NCI-H82 treated with DMSO at 0.1 percent for 48 hours (cell line): ENCODE data around the gene CDCP2.
"Not testable (repeated sequence)": the region's sequence is repeated elsewhere in the genome, so short reads cannot be mapped to it uniquely, and the experiment has no call there.

Experiments
- DNase-seq: peaks from one replicate; lab custom pipeline; 2025; ENCODE audit not compliant: unreplicated experiment; lab: John Stamatoyannopoulos, UW

Gene CDCP2

DNA sequence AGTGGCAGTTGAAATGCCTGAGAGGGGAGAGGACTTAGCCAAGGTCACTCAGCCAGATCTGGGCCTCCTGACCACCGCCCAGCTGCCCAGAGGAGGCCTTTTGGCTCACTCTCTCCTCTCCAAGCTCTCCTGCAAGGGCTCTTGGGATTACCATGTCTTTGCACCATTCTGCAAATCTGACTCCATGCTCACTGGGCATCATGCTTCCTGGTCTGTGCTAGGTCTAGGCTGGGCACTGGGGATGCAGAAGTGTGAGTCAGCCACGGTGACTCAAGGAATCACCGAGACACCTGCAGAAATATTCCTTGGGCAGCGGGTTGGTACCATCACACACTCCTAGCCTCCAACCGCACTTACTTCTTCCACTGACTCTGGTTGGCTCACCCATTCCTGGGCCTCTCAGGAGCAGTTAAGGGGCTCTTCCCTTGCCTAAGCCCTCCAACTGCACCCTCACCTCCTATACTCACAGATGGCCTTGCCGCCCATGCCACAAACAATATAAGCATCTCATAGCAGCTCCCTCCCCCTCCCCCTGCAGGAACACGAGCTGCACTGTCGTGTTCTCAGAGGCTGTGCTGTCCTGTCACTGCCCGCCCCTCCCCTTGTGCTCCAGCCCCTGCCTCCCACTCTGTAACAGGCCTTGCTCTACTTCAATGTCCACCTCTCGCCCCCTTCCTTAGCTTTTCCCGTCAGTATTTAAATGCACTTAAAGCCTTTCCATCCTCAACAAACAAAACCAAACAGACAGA is 34.8 kb downstream of the CDCP2 start:
- DNase-seq = peak; percentile 34

DNA sequence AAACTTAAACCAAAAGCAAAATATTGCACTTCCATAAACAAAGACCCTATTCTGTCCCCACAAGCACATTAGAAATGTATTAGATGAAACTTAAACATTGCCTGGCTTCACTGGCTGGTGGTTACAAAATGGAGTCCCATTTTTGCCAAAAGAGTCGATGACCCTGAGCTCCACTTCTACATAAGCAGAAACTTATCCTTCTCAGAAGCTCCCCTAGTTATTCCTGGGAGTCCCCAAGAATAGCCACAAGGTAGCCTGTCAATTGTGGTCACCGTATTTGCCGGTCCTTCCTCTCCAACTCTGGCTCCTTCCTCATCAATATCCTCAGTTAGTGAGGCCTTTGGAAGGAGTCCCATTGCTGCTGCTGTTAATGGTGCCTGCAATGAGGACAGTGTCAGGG is 37.3 kb downstream of the CDCP2 start:
- DNase-seq = no peak

DNA sequence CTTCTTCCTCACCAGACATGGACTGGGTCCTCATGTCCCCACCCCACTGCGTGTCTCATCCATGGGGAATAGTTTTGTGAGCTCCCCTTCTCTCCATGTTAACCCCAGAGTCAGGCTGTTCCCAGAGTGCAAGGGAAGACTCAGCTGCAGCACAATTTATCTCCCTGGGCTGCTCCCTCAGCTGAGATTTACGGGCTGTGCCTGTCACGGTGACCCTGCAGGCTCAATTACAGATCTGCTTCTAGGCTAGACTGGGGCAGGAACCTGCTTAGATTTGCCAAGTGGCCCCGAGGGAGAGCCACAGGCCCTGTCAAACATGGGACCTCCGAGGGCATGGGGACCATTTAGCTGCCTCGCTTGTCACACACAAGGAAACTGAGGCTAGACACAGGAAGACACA is 37.8 kb downstream of the CDCP2 start:
- no peak for DNase-seq

DNA sequence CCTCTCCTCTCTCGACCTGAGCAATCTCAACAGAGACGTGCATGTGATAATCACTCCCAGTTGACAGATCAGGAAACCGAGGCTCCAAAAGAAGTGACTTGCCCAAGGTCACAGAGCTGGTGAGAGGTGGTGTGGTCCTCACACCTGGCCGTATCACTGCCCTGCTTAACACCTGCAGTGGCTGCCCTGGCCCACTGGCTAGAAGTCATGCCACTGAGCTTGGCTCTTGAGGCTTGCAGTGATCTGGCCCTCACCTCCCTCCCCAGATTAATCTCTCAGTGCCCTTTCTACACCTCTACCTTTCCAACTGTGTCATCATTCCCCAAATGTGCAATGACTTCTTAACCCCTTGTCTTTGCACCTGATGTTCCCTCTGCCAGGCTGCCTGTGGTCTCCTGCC is 38.8 kb downstream of the CDCP2 start:
- DNase-seq = no peak

DNA sequence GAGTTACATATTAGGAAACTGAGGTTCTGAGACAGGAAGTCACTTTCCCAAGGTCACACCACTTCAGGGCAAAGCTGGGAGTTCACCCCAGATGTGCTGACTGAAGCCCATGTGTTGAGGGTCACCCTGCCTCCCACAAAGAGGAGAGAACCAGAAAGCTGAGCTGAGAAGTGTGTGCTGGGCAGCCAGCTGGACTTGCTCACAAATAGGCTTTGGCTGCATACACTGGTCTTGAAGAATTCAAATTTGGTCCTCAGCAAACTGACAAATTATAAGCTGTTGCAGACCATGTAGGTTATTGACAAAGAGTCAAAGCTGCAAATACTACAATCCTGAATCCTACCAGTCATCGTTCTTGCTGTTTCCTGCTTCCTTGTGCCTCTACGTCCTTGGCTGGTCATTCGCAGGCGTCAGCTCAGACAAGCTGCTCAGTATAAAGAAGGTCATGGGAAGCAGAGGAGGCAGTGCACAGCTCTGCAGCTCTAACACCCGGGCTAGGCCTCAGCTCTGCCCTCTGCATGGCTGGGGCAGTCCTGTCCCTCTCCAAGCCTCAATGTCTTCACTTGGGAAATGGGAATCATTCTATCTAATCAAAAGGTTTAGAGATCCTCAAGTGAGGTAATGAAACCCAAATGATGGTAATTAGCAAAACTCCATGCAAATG is 40.0 kb downstream of the CDCP2 start:
- DNase-seq = no peak

DNA sequence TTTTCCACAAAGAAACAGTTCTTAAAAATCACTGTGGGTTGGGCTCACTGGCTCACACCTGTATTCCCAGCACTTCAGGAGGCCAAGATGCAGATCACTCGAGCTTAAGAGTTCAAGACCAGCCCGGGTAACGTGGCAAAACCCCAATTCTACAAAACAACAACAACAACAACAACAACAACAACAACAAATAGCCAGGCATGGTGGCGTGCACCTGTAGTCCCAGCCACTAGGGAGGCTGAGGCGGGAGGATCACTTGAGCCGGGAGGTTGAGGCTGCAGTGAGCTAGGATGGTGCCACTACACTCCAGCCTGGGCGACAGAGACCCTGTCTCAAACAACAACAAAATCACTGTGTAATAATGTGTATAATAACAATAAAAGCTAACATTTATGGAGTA is 40.8 kb downstream of the CDCP2 start:
- DNase-seq = no peak

DNA sequence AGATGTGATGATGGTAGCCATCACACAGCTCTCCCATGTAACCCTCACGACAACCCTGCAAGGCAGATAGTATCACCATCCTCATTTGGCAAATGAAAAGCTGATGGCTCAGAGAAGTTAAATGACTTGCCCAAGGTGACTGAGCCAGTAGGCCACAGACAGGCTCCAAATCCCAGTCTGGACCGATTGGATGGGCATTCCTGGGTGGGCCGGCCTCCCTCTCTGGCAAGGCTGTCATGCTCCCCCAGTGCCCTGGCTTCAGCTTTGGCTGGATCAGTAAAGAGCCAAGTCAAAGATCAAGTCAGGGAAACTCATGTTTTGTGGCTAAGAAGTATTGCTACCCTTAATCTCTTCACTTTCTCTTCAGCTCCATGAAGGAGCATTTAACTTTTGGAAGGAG is 41.2 kb downstream of the CDCP2 start:
- no peak for DNase-seq

DNA sequence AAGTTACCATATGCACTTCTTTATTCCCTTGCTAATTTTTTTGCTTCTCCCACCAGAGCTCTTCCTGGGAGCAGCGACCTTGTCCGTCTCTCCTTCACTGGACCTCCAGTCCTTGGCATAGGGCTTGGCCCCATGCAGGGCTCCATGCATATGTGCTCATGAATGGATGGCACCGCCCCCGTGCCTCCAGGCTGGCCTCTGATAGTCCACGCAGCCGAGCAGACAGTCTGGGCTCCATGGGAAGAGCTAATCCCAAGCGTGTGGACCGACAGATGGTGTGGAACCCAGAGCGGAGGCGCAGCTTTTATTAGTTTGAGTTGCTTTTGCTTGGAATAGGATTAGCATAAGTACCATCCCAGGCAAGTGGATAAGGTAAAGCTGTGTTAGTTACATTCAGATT is 41.8 kb downstream of the CDCP2 start:
- DNase-seq = peak; percentile 99

DNA sequence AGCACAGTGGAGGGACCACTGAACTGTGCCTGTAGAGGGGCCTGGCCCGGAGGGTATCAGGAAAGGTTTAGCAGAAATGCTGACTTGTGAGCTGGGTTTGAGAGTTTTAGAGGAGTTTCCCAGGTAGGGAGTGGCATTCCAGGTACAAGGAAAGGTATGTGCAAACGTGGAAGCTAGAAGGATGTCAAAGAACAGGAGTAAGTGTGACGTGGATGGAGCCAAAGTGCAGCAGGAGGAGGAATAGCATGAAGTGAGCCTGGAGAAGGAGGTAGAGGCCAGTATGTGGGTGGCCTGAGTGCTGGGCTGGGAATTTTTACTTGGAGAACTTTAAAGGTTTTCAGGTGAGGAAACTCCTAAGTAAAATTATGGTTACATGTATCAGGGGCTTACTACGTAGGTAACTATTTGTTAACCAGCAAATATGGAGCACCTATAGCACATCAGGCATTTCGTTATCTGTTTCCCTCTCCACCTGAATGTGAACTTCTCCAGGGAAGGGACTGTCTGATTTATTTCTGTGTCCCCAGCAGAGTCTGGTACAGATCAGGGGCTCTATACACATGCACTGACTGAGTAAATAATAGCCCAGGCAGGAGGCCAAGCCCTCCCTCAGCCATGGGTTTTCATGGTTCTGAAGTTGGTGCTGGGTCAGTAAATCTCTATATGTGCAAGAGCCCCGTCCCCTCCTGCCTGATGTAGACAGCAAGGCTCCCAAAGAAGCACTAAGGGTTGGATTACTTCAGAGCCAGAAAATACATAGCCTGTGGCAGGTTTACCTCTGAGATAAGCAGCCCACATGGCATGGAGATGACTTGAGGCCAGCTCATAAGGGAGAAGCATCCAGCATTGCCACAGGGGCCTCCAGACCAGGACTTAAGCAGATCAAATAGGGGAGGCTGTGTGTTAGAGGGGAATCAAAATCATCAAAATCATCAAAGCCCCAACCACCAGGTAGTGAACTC is 43.4 kb downstream of the CDCP2 start:
- DNase-seq = no peak

DNA sequence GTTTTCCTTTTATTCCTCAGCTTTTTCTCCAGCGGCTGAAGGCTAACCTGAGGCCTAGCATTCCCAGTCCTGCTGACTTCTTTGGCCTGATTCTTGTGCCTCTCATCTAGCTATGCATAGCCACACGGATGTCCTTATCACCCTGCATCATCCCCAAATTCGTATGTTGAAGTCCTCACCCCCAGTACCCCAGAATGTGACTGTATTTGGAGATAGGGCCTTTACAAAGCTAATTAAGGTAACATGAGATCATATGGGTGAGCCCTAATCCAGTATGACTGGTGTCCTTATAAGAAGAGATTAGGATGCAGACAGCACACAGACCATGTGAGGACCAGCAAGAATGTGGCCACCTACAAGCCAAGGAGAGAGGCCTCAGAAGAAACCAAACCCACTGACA is 44.6 kb downstream of the CDCP2 start:
- DNase-seq = peak; percentile 80

DNA sequence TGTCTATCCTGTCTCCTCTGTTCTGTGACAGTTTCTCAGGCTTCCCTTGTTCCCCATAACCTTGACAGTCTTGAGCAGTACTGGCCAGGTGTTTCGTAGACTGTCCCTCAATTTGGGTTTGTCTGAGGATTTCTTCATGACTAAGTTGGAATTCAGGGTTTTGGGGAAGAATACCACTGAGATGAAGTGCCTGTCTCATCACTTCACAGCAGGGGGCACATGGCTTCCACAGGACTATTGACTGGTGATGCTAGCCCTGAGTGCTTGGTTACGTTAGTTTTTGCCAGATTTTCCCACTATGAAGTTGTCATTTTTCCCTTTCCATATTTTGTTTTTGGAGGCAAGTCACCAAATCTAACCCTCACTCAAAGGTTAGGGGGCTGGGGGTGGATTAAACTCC is 45.7 kb downstream of the CDCP2 start:
- no peak for DNase-seq

DNA sequence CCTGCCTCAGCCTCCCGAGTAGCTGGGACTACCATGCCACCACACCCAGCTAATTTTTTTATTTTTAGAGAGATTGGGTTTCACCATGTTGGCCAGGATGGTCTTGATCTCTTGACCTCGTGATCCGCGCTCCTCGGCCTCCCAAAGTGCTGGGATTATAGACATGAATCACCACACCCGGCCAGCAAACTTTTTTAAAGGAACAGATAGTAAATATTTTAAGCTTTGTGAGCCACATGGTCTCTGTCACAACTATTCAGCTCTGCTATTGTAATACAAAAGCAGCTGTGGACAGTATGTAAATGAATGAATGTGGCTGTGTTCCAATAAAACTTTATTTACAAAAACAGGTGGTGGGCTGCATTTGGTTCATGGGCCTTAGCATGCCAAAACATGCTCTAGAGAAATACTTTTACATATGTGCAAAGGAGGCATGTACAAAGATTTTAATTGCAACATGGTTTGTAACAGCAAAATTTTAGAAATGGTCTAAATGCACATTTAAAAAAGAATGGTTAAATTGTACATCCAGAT is 47.0 kb downstream of the CDCP2 start:
- DNase-seq = no peak

DNA sequence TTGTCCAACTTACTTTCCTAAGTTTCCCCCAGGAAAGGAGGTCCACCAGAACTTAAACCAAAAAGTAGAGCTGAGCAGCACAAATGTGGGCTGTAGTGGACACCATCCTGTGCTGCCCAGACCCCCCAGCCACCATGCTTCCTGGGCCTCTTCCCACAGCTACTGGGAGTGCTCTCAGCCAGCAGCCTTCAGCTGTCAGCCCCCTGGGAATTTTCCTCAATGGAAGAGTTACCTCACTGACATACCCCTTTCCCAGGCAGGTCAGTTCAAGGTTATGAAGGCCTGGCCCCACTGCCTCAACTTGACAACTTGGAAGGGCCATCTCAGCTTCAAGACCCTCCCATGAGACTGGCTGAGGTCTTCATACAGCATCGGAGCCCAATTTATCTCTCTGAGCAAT is 47.7 kb downstream of the CDCP2 start:
- no peak for DNase-seq

DNA sequence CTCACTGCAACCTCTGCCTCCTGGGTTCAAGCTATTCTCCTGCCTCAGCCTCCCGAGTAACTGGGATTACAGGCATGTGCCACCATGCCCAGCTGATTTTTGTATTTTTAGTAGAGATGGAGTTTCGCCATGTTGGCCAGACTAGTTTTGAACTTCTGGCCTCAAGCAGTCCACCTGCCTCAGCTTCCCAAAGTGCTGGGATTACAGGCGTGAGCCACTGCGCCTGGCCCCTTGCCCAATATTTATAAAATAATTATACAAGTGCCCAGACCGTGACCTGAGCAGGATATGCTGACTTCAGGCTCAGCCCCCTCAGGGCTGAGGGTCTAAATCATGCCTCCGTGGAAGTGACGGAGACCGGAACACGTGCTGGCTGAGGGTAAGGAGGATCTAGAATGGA is 48.2 kb downstream of the CDCP2 start:
- not testable (repeated sequence) for DNase-seq

DNA sequence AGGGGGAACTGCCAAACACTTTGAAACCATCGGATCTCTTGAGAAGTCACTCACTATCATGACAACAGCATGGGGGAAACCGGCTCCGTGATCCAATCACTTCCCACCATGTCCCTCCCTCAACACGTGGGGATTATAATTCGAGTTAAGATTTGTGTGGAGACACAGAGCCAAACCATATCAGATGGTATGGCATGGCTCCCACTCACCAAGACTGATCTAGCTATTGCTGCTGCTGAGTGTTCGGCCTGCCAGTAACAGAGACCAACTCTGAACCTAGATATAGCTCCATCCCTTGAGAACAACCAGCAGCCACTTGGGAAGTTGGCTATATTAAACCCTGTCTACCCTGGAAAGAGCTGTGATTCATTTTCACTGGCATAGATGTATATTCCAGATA is 49.4 kb downstream of the CDCP2 start:
- DNase-seq = no peak

DNA sequence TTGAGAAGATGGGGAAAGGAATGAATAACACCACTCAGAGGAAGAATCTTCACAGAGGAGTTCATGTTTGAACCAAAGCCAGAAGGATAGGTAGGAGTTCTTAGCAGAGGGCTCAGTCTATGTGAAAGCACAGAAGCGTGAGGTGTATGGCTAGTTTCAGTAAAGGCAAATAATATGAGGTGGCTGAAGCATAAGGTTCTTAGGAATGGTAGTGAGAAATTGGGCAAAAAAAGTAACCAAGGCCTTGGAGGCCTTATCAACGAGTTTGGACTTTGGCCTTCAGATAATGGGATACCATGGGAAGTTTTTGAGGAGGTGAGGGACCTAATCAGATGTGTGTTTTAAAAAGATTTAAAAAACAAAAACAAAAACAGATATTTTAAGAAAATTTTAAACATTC is 52.3 kb downstream of the CDCP2 start:
- no peak for DNase-seq

DNA sequence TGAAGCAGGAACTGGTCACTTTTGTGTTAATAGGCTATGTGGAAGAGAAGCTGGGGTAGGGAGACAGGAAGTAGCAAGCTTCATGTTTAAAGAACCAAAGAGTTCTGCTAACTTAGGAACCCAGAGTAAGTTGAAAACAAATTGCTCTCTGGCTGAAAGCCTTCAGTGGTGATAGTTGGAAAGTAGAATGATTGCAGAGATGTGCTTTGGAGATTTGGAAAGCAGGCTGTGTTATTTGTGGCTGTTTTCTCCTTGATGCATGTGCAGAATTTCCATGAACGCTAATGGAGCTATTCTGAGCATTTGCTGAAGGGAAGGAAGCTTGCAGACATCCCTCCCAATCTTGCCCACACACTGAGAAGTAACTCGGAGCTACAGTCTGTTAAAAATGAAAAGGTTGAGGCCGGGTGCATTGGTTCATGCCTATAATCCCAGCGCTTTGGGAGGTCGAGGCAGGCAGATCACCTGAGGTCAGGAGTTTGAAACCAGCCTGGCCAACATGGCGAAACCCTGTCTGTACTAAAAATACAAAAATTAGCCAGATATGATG is 53.7 kb downstream of the CDCP2 start:
- DNase-seq = no peak

DNA sequence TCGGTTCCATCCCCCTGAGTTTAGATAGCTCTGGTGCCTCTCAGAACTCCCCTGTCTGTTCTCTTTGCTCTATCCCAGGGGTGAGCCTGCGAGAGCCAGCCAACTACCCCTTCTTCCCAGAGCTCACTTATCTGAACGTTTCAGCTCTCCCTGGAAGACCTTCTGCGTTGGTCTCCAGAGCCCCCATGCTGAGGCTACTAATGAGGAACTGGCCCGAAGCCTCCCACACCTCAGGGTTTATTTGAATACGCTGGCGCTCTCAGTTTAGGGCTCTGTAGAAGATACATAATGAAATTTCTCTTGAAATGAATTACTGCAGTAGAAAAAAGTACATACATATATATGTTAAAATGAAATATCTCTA is 55.9 kb downstream of the CDCP2 start:
- no peak for DNase-seq

DNA sequence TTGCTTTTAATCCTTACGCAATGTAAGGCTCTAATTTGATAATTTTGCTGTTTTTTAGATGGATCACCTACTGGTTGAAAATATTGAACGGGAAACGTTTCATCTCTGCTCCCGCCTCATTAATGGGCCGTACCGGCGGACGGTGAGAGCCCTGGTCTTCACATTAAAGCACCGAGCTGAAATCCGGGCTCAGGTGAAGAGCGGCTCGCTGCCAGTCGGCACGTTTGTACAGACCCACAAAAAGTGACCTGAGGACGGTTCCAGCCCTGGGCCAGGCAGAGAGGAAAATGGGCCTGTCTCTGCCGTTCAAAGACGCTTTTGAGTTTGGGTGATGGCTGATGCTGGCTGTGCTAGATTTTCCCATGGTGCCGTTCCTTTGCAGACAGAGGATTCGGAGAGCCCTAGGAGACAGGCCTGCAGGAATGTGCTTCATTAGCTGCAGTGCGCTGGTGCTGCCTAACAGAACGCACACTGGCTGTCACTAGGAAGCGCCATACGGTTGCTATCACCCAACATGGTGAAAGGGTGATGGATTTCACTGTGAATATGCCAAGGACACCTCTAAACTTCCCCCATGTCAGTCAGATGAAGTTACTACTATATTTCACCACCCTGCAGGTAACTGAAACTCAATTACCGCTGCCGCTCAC is 56.4 kb downstream of the CDCP2 start:
- no peak for DNase-seq

DNA sequence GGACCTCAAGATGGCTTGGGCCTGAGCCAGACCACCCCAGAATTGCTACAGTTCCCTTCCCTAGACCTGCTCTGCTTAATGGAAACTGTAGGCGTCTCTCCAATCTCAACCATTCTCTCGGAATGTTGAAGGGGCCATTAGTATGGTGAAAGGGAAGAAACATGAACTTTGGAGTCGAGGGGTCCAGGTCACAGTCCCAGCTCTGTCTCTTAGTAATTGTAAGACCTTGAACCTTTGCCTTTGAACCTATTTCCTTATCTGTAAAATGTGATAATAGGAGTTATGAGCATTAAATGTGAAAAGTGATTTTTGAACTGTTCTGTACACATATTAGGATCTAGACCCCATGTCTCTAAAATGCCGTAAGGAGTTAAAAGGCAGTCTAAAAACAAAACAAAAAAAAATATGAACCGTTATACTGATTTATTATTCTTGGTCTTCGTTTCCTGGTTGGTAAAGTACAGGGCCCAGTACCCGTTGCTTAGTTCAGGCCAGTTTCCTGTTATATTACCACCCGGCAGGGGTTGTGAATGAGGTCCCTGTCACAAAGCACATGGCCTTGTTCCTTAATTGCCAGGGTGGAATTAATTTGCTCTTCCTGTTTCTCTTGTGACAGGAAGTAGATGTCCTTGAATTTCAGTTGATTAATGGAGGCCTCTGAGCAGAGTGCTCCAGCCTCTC is 57.1 kb downstream of the CDCP2 start:
- DNase-seq = no peak
